ENCODE data around the gene ZDHHC12. TPM values are rescaled to one million over a fixed set of nuclear protein-coding genes. Genes with fewer than 3 reads are reported as not detected.

Gene ZDHHC12
- total and polyA plus RNA-seq, 2 of the 13 experiments (the other 11 are each of a cell fraction or from before 2014, with no cell fraction given), result 25.4 to 28.0 TPM

DNA sequence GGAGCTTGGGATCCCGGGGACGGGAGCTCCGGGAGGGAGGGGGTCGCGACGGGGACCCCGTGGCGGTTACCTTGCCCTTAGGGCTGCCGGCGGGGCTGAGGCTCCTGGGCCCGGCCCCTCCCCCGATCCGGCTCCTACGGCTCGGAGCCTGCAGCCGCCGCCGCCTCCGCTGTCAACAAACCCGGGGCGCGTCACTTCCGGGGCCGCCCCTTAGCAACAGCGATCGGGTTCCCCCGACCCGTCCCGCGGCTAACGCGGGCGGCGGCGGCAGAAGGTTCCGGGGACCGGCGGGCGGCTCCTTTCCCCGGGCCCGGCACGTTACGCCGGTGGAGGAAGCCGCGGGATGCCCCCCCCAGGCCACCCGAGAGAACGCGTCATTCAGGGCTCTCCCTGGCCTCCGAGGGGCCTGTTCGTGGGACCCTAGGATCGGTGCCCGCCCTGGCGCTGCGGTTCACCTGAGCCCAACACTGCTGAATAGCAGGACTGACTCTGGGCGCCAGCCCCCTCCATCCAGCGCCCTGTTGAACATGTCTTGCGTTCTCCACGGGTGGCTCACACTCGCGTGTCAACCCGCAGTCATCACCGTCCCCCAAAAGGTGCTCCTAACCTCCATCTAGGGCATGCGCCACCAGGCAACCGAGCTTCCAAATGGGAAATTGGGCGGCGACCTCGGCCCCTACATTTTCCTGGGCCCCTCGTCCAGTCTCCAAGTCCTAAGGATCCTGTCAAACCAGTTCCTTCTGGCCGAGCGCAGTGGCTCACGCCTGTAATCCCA lies 48.0 kb upstream of the ZDHHC12 start, which contains the start of gene ZER1 (continued):
- TF ChIP-seq, protein P1, sequence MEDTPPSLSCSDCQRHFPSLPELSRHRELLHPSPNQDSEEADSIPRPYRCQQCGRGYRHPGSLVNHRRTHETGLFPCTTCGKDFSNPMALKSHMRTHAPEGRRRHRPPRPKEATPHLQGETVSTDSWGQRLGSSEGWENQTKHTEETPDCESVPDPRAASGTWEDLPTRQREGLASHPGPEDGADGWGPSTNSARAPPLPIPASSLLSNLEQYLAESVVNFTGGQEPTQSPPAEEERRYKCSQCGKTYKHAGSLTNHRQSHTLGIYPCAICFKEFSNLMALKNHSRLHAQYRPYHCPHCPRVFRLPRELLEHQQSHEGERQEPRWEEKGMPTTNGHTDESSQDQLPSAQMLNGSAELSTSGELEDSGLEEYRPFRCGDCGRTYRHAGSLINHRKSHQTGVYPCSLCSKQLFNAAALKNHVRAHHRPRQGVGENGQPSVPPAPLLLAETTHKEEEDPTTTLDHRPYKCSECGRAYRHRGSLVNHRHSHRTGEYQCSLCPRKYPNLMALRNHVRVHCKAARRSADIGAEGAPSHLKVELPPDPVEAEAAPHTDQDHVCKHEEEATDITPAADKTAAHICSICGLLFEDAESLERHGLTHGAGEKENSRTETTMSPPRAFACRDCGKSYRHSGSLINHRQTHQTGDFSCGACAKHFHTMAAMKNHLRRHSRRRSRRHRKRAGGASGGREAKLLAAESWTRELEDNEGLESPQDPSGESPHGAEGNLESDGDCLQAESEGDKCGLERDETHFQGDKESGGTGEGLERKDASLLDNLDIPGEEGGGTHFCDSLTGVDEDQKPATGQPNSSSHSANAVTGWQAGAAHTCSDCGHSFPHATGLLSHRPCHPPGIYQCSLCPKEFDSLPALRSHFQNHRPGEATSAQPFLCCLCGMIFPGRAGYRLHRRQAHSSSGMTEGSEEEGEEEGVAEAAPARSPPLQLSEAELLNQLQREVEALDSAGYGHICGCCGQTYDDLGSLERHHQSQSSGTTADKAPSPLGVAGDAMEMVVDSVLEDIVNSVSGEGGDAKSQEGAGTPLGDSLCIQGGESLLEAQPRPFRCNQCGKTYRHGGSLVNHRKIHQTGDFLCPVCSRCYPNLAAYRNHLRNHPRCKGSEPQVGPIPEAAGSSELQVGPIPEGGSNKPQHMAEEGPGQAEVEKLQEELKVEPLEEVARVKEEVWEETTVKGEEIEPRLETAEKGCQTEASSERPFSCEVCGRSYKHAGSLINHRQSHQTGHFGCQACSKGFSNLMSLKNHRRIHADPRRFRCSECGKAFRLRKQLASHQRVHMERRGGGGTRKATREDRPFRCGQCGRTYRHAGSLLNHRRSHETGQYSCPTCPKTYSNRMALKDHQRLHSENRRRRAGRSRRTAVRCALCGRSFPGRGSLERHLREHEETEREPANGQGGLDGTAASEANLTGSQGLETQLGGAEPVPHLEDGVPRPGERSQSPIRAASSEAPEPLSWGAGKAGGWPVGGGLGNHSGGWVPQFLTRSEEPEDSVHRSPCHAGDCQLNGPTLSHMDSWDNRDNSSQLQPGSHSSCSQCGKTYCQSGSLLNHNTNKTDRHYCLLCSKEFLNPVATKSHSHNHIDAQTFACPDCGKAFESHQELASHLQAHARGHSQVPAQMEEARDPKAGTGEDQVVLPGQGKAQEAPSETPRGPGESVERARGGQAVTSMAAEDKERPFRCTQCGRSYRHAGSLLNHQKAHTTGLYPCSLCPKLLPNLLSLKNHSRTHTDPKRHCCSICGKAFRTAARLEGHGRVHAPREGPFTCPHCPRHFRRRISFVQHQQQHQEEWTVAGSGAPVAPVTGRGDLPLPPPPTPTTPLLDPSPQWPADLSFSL (CRISPR knock-in tag; IDR thresholded peaks at IDR 0.05), result 0 out of 2 replicates have a peak, but pooled peaks have one; percentile 33
- TF ChIP-seq HNRNPLL (IDR thresholded peaks at IDR 0.05; ENCODE audit: low read depth, low read length, poor library complexity, severe bottlenecking), result peak; percentile 95
- TF ChIP-seq ZKSCAN8 (CRISPR knock-in tag; IDR thresholded peaks at IDR 0.05; ENCODE audit: borderline replicate concordance), result peak; percentile 83
- peak; percentile 90 for TF ChIP-seq ZNF883 (CRISPR knock-in tag; IDR thresholded peaks at IDR 0.05; ENCODE audit: not compliant biosample characterization)
- peak; percentile 84; the same call in 1 of the 2 replicates for TF ChIP-seq ZNF431 (CRISPR knock-in tag; IDR thresholded peaks at IDR 0.05; ENCODE audit: borderline replicate concordance, low read depth)
- TF ChIP-seq SOX6 (IDR thresholded peaks at IDR 0.05), result no peak
- TF ChIP-seq SOX6 (CRISPR knock-in tag; IDR thresholded peaks at IDR 0.05), result peak; percentile 68
- TF ChIP-seq ZFX (CRISPR knock-in tag; IDR thresholded peaks at IDR 0.05; ENCODE audit: low read depth), result peak; percentile 80
- TF ChIP-seq ZNF530 (CRISPR knock-in tag; IDR thresholded peaks at IDR 0.05; ENCODE audit: low read depth), result no peak
- 0 out of 2 replicates have a peak, but pooled peaks have one; percentile 30 for TF ChIP-seq ZNF550 (CRISPR knock-in tag; IDR thresholded peaks at IDR 0.05; ENCODE audit: borderline replicate concordance)
- no peak for TF ChIP-seq ZNF562 (CRISPR knock-in tag; IDR thresholded peaks at IDR 0.05; ENCODE audit: borderline replicate concordance)
- peak; percentile 40 to 59; a peak in 2 of 4 replicates for TF ChIP-seq EP300 (IDR thresholded peaks at IDR 0.05; ENCODE audit: low read depth in 2 of 2, low read length in 2 of 2)
- TF ChIP-seq EP300 (CRISPR knock-in tag; IDR thresholded peaks at IDR 0.05; ENCODE audit: borderline replicate concordance), result 0 out of 2 replicates have a peak, but pooled peaks have one; percentile 28
- TF ChIP-seq HMG20B (CRISPR knock-in tag; conservative IDR thresholded peaks at IDR 0.05), result no peak
- peak; percentile 75 for TF ChIP-seq RXRB (CRISPR knock-in tag; IDR thresholded peaks at IDR 0.05; ENCODE audit: borderline replicate concordance)
- TF ChIP-seq KAT8 (CRISPR knock-in tag; IDR thresholded peaks at IDR 0.05), result peak; percentile 98
- TF ChIP-seq ZNF124 (CRISPR knock-in tag; IDR thresholded peaks at IDR 0.05), result peak; percentile 88; the same call in 1 of the 2 replicates
- TF ChIP-seq MIXL1 (CRISPR knock-in tag; IDR thresholded peaks at IDR 0.05), result peak; percentile 72; the same call in 1 of the 2 replicates
- TF ChIP-seq PHF5A (CRISPR knock-in tag; IDR thresholded peaks at IDR 0.05; ENCODE audit: low read depth, unreplicated experiment), result peak; percentile 29
- peak; percentile 49; the same call in 1 of the 2 replicates for TF ChIP-seq RFX1 (IDR thresholded peaks at IDR 0.05)
- no peak for TF ChIP-seq ZNF484 (CRISPR knock-in tag; IDR thresholded peaks at IDR 0.05; ENCODE audit: borderline replicate concordance, low read depth)
- TF ChIP-seq ZNF776 (CRISPR knock-in tag; IDR thresholded peaks at IDR 0.05), result 0 out of 2 replicates have a peak, but pooled peaks have one; percentile 33
- peak; percentile 92; the same call in 1 of the 2 replicates for TF ChIP-seq GLI4 (CRISPR knock-in tag; IDR thresholded peaks at IDR 0.05; ENCODE audit: borderline replicate concordance)
- peak; percentile 50 for TF ChIP-seq ZNF746 (CRISPR knock-in tag; IDR thresholded peaks at IDR 0.05)
- TF ChIP-seq SP140L (CRISPR knock-in tag; IDR thresholded peaks at IDR 0.05; ENCODE audit: borderline replicate concordance), result no peak

Measured in HepG2 (cell line).